SH-SY5Y (cell line): ENCODE results near the gene ZNF540.

ENCODE experiments used
- GATA2 ChIP-seq: IDR thresholded peaks from 2 replicates; pipeline ENCODE4 v1.6.1; 2011; ENCODE audit warnings: mild to moderate bottlenecking, low read depth, low read length
- GATA3 ChIP-seq: IDR thresholded peaks from 2 replicates; pipeline ENCODE4 v1.6.1; 2011; ENCODE audit warnings: low read depth, mild to moderate bottlenecking, low read length, moderate library complexity

ZNF540 gene

DNA sequence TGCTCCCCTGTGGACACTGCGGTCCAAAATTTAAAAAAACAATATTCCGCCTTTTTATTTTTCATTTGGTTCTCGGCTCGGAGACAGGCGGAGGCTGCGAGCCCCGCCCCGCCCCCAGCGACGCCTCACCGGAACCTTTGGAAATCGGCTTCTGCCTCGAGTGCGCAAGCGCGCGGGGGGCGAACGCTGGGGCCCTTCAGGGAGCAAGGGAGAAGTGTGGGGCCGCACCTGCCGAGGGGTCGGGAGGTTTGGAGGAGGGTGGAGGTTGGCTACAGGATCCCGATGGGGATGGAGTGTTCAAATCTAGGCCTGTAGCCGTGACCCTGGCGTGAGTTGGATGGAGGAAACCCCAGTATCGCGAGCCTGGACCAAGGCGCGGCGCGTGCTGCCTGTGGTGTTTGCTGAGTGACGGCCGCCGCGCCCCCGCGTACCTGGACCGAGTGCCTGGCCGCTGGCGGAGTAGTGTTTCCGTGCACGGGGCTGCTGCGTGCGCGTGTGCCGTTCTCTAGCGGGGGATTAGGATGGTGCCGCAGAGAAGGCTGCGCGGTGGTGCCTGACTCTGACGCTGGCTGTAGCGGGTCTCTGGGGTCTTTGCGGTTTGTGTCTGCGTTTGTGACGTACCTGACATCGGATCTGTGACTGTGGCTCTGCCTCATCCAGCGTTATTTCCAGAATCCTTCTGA, 61.2 kb downstream of the ZNF540 start:
- TF ChIP-seq GATA3 (no peak), GATA2 (no peak)
